ACHN (cell line): ENCODE results near the gene NPEPL1.

Experiments used
- DNase-seq: peaks from one replicate; pipeline ENCODE4 v3.0.0-alpha.2; 2015
- in situ Hi-C: cut with HindIII; loops from 2 replicates; pipeline ENCODE4 v1.10.0; 2017; ENCODE audit warnings: low sequenced_read_pairs, low pct_ligation_motif_present, low pct_unique_long_range_greater_than_20kb

The NPEPL1 gene

DNA sequence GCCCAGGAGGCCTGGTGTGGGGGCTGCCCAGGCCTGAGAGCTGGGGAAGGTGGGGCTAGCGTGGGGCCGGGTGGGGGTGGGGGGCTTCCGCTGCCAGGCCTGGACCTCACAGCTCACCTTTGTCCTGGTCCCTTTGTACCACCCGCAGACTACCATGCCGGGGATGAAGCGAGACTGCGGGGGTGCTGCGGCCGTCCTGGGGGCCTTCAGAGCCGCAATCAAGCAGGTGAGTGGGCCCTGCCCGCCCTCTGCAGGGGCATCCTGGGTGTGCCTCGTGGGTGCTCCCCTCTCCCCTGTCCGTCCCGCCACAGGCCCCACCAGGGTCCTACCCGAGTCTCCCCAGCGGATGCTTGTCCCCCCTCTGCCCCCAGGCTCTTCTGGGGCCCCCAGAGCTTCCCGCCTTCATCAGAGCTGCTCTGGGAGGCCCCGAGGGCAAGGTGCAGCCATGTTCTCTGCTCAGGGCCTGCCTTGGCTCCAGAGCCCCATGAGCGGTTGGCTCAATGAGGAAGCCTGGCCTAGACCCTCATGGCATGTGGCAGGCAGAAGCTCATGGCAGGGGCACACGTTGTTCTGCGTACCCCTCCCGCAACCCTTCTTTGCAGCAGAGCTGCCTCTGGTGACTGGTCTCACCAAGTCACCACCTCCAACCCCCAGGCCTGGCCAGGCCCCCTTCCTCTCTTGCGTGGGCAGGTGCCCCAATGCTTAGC lies 14.5 kb downstream of the NPEPL1 start:
- DNase-seq: no peak
- in situ Hi-C loops: no loop called here

DNA sequence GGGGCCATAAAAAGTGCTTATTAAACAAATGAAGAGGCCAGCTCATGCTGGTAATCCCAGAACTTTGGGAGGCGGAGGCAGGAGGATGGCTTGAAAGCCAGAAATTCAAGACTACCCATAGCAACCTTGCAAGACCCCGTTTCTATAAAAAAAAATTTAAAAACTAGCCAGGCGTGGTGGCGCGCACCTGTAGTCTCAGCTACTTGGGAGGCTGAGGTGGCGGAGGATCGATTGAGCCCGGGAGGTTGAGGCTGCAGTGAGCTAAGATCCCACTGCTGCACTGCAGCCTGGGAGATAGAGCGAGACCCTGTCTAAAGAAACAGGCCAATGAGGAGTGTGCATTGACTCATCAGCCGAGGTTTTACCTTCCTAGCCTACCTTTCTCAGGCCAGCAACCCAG lies 15.2 kb downstream of the NPEPL1 start:
- in situ Hi-C loops: no loop called here
- DNase-seq: no peak

DNA sequence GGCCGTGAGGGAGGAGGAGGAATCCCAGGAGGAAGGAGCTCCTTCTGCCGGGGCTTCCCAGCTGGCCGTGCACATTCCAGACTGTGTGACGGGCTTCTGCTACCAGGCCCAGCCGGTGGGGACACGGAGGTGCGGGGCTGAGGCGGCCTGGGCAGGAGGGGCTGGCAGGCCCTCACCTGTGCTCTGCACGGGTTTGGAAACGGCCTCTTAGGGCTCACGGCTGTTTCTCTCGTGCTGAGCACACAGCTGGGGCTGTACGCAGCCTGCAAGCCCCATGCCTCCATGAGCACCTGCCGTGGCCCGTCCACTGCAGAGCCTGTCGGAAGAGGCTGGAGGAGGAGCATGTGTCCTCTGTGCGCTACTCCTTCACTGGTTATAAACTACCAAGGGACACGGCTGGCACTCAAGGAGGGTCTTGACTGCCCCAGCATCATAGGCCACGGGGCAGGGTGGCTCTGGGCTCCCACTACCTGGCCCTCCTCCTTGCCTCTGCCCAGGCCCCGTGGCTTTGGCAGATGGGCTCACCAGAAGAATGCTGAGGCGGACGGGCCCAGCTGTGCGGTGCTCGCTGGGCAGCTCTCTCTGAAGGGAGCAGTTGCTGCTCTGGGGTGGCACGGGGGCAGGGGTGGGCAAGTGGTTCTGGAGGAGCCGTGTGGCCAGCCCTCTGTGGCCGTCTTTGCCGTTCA lies 15.8 kb downstream of the NPEPL1 start:
- no peak for DNase-seq
- in situ Hi-C loops: no loop called here

DNA sequence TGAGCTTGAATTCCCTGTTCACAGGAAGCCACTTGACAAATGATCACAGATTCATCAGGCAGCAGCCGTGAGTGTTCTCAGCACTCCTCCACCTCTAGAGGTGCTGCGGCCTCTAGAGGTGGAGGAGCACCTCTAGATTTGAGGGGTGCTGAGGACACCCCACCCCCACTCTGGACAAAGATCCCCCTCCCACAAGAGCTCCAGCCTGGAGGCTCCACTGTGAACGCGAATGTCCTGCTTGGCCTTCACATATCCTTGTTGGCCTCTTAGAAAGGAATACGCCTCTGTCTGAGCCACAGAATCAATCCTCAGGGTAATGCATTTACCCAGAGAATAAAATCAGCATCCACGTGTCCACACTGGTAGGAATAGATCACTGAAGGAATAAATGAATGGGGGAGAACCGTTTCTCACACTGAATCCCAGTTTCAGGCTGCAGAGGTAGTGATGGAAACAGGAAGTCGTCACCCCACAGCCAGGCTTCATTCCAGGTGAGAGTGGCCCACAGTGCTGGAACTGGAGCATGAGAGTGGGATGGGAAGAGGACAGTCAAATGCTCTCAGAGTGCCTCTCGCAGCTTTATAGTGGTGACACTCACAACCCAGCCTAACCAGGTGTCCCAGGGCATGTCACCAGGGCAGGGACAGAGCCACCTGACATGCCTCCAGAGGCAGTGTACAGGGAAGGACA lies 16.6 kb downstream of the NPEPL1 start:
- no peak for DNase-seq
- in situ Hi-C loops: no loop called here

DNA sequence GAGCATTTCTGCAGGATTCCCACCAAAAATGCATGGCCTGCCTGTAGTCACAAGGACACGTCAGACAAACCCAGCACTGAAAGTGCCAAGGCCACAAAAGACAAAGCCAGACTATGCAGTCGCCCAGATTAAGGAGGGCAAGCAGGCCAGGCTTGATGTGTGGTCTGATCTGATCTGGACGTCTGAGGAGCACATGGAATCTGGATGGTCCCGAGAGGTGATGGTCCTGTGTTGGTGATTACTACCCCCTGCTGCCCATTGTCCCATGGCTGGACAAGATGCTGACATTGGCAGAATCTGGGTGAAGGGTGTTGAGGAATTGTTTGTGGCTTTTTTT lies 17.1 kb downstream of the NPEPL1 start:
- DNase-seq: no peak
- in situ Hi-C loops: no loop called here

DNA sequence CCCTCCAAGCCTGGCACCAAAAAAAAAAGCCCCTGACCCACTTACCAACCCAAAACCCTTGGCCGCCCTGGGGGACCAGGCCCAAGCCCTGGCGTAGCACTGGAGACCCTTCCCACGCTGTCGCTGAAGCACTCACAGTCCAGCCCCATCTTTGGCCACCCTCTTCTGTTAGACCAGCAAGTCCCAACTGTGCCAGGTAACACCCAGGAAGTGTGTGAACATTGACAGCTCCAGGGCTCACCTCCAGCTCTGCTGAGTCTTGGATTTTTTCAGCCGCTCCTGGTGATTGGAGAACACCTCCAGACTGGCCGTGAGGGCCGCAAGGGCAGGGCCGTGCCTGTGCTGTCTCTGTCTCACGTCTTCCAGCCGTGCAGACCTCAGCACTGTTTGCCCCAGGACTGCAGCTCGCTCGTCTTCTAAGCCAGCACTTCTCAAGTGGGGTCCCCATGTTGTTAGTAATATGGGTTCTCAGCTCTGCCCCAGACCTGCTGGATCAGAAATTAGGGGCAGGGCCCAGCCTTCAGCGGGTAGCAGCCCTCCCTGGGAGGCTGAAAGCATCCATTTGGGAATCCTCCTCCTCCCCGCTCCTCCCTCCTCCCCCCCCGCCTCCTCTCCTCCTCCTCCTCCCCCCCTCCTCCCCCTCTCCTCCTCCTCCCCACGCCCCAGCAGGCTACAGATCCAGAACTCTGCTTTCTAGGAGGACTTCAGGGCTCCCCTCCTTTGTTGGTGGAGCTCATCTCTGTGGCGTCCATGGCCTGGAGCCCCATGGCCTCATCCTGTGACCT lies 18.1 kb downstream of the NPEPL1 start:
- no peak for DNase-seq
- in situ Hi-C loops: no loop called here

DNA sequence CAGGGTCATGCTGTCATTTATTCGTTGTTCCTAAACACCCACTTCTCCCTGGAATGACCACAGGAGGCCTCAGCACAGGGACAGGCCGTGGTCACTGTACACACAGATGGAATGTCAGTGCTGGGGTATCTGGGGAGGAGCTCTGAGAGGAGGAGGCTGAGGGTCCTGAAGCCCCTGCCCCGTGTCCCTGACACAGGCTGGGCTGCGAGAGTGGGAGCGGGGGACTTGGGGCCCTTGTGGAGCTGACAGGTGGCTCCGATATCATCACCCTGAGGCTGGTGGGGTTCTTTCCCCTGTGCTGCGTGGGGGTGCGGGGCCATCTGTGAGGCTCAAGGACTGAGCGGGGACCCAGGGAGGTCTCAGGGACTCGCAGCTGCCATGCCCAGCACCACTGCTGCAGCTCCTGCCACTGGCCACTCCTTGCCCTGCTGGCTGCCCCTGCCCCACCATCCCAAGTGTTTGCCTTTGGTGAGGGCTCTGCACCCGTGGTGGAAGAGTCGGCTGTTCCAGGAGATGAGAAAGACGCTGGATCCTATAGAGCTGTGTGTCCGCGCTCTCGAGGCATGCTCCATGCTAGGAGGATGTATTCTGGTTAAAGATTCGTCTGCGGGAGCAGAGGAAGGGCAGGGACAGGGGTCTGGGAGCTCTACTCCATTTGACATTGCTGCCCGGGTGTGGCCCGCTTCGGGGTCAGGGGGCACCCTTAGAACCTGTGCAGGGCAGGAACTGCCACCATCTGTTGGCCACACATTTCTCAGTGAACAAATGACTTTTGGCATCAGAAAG lies 18.9 kb downstream of the NPEPL1 start:
- no peak for DNase-seq
- in situ Hi-C loops: no loop called here

DNA sequence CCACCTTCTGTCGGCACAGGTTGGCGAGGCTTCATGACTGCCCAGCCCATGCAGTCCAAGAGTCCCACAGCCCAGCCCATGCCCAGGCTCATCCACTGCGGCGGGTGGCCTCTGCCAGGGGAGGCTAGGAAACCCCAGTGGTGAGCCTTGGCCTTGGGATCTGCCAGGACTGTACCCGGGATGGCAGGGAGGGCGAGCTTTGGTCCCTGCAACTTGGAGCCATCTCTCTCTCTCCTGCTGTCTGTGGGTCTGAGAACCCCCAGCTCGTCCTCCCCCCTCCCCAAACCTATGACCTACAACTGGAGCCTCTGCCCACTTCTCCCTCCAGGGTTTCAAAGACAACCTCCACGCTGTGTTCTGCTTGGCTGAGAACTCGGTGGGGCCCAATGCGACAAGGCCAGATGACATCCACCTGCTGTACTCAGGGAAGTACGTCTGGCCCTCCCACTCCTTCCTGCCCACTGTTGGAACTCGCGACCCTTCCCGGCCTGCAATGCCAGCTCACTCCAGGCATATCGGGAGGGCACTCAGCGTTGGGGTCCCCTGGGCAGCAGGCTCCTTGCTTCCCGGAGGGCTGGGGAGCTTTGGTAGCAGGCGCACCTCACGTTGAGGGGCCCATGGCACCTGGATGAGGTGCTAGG lies 19.7 kb downstream of the NPEPL1 start:
- no peak for DNase-seq
- in situ Hi-C loops: no loop called here

DNA sequence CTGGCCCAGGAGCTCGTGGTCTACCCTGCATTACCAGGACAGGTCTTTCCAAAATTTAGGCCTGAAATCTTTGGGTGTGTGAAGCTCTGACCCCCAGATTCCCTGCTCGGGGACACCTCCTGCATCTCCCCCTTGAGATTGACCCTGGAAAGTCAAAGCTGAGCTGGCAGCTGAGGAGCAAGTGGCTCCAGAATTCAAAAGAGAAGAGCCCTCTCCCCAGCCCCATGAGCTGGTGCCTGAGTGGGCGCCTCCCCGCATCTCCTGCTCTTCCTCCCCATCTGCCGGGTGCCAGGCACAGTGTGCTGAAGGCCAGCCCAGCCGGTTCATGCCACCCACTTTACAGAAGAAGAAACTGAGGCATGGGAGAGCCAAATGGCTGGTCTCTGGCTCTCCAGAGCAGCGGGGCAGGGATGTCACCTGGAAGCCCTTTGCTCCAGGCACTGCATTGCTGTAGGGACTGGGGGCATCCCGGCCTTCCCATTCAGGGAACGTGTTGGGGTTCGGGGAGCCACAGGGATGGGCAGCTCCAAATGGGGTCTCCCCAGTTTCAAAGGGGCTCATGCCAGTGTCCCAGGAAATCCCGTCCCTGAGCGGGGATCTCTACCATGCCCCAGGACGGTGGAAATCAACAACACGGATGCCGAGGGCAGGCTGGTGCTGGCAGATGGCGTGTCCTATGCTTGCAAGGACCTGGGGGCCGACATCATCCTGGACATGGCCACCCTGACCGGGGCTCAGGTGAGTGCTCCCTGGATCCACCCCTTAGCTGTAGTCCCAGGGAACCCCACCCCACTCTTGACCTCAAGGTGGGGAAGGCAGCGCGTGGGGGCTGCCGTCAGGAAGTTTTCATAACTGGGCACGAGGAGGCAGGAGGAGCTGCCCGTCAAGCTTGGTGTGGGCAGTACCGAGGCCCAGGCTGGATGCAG lies 20.5 kb downstream of the NPEPL1 start:
- no peak for DNase-seq
- in situ Hi-C loops: no loop called here

DNA sequence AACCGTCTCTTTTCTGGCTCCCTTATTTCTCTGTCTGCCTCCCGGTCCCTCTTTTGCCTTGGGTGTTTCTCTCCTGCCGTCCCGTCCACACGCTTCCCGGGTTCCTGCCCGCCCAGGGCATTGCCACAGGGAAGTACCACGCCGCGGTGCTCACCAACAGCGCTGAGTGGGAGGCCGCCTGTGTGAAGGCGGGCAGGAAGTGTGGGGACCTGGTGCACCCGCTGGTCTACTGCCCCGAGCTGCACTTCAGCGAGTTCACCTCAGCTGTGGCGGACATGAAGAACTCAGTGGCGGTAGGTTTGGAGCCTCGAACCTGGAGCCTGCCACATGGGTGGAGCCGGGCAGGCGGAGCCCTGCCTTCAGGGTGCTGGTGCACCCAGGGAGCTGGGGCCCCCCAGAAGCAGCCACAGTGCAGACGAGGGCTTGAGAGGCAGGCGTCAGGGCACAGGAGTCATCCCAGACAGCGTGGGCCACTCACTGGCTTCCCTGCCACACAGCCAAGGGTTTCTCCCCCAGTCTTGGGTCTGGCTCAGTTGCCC lies 21.3 kb downstream of the NPEPL1 start:
- in situ Hi-C loops: no loop called here
- DNase-seq: no peak

DNA sequence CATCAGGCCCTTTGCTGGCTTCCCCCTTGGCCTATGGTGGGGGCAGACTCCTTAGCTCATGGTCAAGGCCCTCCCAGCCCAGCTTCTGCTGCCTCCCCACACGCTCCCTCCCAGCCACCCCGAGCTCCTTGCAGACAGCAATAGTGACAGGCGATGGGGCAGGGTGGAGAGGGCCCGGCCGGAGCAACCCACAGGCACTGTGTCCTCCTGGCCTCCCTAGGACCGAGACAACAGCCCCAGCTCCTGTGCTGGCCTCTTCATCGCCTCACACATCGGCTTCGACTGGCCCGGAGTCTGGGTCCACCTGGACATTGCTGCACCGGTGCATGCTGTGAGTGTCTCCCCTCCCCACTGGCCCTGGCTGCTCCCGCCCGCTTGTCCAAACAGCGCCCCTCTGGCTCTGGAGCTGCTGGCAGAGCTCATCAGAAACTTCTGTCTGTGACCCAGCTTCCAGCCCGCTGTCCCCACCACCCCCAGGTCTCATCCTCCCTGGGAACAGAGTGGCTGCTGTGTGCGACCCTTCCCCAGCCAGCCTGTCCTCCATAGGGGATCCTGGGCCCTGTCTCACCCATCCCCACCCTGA lies 21.8 kb downstream of the NPEPL1 start:
- DNase-seq: no peak
- in situ Hi-C loops: no loop called here

DNA sequence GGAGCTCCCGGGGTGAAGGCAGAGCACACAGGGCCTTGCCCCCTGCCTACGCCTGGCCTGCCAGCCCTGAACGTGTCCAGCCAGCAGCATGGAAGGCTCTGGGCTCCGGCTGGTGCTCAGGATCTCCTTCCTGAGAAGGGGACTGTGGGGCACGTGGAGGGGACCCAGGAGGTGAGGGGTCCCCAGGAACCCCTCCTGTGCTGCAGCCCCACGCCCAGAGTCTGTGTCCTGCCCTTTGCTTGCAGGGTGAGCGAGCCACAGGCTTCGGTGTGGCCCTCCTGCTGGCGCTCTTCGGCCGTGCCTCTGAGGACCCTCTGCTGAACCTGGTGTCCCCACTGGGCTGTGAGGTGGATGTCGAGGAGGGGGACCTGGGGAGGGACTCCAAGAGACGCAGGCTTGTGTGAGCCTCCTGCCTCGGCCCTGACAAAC lies 22.3 kb downstream of the NPEPL1 start:
- no peak for DNase-seq
- in situ Hi-C loops: no loop called here

DNA sequence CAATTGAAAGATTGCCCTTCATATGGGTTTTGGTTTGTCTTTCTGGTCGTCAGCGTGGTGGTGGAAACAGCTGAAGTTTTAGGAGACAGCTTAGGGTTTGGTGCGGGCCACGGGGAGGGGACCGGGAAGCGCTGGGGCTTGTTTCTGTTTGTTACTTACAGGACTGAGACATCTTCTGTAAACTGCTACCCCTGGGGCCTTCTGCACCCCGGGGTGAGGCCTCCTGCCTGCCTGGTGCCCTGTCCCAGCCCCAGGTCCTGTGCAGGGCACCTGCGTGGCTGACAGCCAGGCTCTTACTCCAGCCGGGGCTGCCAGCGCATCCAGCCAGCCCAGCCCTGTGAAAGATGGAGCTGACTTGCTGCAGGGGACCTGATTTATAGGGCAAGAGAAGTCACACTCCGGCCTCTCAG lies 22.8 kb downstream of the NPEPL1 start:
- DNase-seq: no peak
- in situ Hi-C loops: no loop called here

DNA sequence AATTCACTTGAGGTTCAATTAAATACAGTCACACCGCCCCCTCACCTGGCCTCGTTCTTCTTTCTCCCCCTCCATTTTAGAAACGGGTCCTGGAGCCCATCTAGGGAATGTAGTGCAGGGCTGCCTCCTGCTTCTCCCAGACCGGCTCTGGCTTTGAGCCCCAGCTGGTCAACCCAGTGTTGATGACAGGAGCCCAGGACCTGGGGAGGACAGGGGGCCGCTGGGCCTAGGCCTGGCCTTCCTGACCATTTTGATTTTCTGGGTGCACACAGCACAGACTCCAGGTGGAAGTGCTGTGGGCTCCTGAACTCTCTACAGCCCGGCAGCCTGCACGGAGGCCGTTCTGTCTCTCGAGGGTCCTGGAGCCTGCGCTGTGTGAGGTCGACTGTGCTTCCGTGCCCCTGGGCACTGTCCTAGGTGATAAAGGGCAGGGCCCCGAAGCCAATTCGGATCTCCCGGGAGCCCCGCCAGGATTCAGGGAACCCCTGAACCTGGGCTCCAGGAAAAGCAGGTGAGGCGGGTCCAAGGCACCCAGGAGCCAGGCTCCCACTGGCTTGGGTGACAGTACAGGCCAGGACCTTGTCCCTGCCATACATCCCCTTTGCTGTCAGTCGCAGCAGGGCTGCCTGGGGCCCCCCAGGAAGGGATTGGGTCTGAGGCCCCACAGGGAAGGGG lies 23.3 kb downstream of the NPEPL1 start:
- in situ Hi-C loops: no loop called here

DNA sequence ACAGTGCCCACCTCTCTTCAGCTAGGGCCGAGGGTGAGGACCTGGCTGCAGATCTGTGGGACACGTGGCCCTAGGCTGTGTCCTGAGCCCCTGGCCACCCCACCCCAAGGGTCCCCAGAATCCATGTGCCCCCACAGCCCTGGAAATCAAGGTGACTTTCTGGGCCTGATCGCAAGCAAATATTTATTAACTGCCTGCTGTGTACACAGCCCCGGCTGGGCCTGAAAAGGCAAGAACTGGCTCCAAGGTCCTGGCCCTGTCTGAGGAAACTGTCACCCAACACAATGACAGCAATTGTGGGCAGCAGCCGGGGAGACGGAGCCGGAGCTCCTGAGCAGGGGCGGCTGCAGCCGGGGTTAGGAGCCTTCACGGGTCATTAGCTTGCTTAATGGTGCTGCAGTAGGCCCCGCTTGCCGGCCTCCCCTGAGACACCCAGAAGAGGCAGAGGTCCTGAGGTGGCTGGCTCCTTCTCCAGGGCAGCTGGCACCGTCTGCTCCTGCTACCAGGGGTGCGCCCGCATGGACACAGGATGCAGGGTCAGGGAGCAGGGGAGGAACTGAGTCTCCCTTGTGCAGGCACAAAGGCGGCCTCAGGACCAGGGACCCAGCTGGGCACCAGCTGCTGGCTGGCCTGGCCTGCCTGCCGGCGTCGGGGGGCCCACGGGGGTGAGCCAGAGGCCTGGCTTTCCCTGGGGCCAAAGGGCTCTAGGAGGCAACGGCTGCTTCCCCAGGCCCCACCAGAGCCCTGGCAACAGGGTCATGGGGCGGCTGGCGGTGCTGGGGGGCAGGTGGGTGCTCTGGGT lies 24.1 kb downstream of the NPEPL1 start:
- in situ Hi-C loops: no loop called here
- no peak for DNase-seq

More for the DNA sequence above, 23.3 kb downstream of the NPEPL1 start:
- no peak for DNase-seq
